Hepatocyte (in vitro differentiated cells): Measurements from ENCODE around the gene C1QB.

Experiments used
- CTCF ChIP-seq: fragments of 200-600 bp; sonication (generic); IDR thresholded peaks from 2 replicates; pipeline ENCODE4 v1.5.1; 2016; ENCODE audit warnings: antibody characterized with exemption, mild to moderate bottlenecking; ENCODE audit not compliant: poor library complexity
- EZH2 ChIP-seq: fragments of 200-600 bp; sonication (generic); IDR thresholded peaks from 2 replicates; pipeline ENCODE4 v1.6.1; 2016; ENCODE audit warnings: antibody characterized with exemption, mild to moderate bottlenecking, borderline replicate concordance
- EZH2phosphoT487 ChIP-seq: fragments of 200-600 bp; sonication (generic); IDR thresholded peaks from one replicate; pipeline ENCODE4 v1.6.1; 2018; ENCODE audit warnings: antibody characterized with exemption, mild to moderate bottlenecking, low read depth, moderate library complexity; ENCODE audit not compliant: unreplicated experiment, severe bottlenecking

GRCh38 chr1:22699681-22700520, 46.9 kb downstream of the C1QB start:
- no peak for TF ChIP-seq CTCF
- no peak for TF ChIP-seq EZH2
- TF ChIP-seq EZH2phosphoT487 = no peak
